Activated B cell treated with CpG ODN at 0.5 μM for 24 hours (primary cell): ENCODE measurements around the gene TEAD4. TPM values are rescaled to one million over a fixed set of nuclear protein-coding genes. Genes with fewer than 3 reads are reported as not detected.
"Not testable (repeated sequence)": the region's sequence is repeated elsewhere in the genome, so short reads cannot be mapped to it uniquely, and the experiment has no call there.

Experiments
- ATAC-seq: fragments of 200-7000 bp; cut with Tn5 transposase; one replicate; pipeline ENCODE4 v1.10.0; 2021; ENCODE audit warnings: low read depth, mild to moderate bottlenecking, moderate library complexity
- CTCF ChIA-PET: fragments of 350-600 bp; sonication (Branson Sonifier 250); formaldehyde crosslinking; loops from one replicate; lab custom pipeline; 2021; ENCODE audit warnings: antibody characterized with exemption; lab: Charles Lee
- POLR2A ChIA-PET: fragments of 350-600 bp; sonication (Branson Sonifier 250); formaldehyde crosslinking; loops from one replicate; lab custom pipeline; 2021; ENCODE audit warnings: antibody characterized with exemption; lab: Charles Lee
- DNase-seq: peaks from one replicate; pipeline ENCODE4 v3.0.0; 2022
- H3K27ac Mint-ChIP-seq: one replicate; pipeline ENCODE4 v1.8.0; 2020; ENCODE audit warnings: mixed read lengths
- H3K27me3 Mint-ChIP-seq: one replicate; pipeline ENCODE4 v1.8.0; 2021; ENCODE audit warnings: mixed read lengths
- H3K36me3 Mint-ChIP-seq: one replicate; pipeline ENCODE4 v1.8.0; 2021; ENCODE audit warnings: low read depth, mixed read lengths
- H3K4me1 Mint-ChIP-seq: one replicate; pipeline ENCODE4 v1.8.0; 2021; ENCODE audit warnings: mixed read lengths
- H3K4me3 Mint-ChIP-seq: one replicate; pipeline ENCODE4 v1.8.0; 2020; ENCODE audit warnings: mild to moderate bottlenecking, mixed read lengths
- H3K9me3 Mint-ChIP-seq: one replicate; pipeline ENCODE4 v1.8.0; 2020; ENCODE audit warnings: mixed read lengths
- intact Hi-C: fragments of 100-400 bp; cut with micrococcal nuclease; formaldehyde crosslinking; loops from one replicate; pipeline ENCODE4 v1.15.1; 2024
- total RNA-seq: library from RNA; stranded (reverse); gene quantifications from 2 replicates; pipeline ENCODE4 v1.2.3, GENCODE V29; 2022
- TF ChIP-seq, protein P1 (sequence below): fragments of 200-600 bp; IDR thresholded peaks from one replicate; pipeline ENCODE4 v1.8.0; 2022; ENCODE audit warnings: antibody characterized with exemption, mild to moderate bottlenecking

TEAD4 gene
- total RNA-seq, 1 donor from 2014 or later: not detected

GRCh38 chr12:3065300-3065699 is 106.1 kb downstream of the TEAD4 start:
- intact Hi-C loops: no loop called here
- TF ChIP-seq, protein P1, sequence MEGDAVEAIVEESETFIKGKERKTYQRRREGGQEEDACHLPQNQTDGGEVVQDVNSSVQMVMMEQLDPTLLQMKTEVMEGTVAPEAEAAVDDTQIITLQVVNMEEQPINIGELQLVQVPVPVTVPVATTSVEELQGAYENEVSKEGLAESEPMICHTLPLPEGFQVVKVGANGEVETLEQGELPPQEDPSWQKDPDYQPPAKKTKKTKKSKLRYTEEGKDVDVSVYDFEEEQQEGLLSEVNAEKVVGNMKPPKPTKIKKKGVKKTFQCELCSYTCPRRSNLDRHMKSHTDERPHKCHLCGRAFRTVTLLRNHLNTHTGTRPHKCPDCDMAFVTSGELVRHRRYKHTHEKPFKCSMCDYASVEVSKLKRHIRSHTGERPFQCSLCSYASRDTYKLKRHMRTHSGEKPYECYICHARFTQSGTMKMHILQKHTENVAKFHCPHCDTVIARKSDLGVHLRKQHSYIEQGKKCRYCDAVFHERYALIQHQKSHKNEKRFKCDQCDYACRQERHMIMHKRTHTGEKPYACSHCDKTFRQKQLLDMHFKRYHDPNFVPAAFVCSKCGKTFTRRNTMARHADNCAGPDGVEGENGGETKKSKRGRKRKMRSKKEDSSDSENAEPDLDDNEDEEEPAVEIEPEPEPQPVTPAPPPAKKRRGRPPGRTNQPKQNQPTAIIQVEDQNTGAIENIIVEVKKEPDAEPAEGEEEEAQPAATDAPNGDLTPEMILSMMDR: no peak
- POLR2A ChIA-PET: no interaction called here
- Mint-ChIP-seq H3K4me1 (no peaks in the 10 kb centered on the region), H3K27me3 (peaks cover 37% of the 10 kb centered on the region), H3K9me3 (peaks cover 8% of the 10 kb centered on the region), H3K36me3 (no peaks in the 10 kb centered on the region), H3K27ac (no peak overlapping the region), H3K4me3 (no peak overlapping the region)
- DNase-seq (no peak), ATAC-seq (no peak)
- CTCF ChIA-PET: interaction anchor here (1.3 kb wide), 1 partner anchor 8 kb away, joined by 3 read pairs; no protein-coding TSS in a partner anchor

- H3K27me3 Mint-ChIP-seq: peaks cover 35% of the 10 kb centered on the region
- H3K4me3 Mint-ChIP-seq, DNase-seq, intact Hi-C loops, CTCF ChIA-PET, H3K9me3 Mint-ChIP-seq, H3K36me3 Mint-ChIP-seq, H3K27ac Mint-ChIP-seq, H3K4me1 Mint-ChIP-seq, ATAC-seq, POLR2A ChIA-PET: not testable (repeated sequence)
These were observed 106.6 kb downstream of the TEAD4 start for GRCh38 chr12:3065846-3066245.

DNA sequence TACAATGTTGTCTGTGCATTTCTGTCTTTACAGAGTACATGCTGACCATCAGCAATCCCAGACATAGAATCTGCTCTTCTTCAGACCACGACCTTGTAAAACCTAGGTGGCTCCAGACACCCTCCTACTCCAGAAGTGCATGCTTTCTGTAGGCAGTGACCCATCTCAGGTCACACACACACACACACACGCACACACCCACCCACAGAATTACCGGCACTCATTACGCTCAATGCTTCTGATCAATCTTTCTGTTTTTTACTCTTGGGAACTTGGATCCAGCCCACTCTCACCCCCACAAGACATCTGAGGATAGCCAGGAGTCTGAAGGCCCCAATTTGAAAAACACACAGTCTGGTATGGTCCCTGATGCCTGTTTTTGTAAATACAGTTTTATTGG is 110.5 kb downstream of the TEAD4 start:
- no peaks in the 10 kb centered on the region for H3K9me3 Mint-ChIP-seq
- ChIA-PET CTCF (no interaction called here), POLR2A (no interaction called here)
- peaks cover 5% of the 10 kb centered on the region for H3K4me1 Mint-ChIP-seq
- no peak overlapping the region for H3K4me3 Mint-ChIP-seq
- H3K36me3 Mint-ChIP-seq: no peaks in the 10 kb centered on the region
- peaks cover 23% of the 10 kb centered on the region for H3K27me3 Mint-ChIP-seq
- ATAC-seq (no peak), DNase-seq (no peak)
- TF ChIP-seq, protein P1: no peak
- intact Hi-C loops: loop anchor here (5.0 to 10.0 kb wide), 2 partner anchors 68 to 685 kb away; partner anchors contain the start of gene CRACR2A
- no peak overlapping the region for H3K27ac Mint-ChIP-seq

DNA sequence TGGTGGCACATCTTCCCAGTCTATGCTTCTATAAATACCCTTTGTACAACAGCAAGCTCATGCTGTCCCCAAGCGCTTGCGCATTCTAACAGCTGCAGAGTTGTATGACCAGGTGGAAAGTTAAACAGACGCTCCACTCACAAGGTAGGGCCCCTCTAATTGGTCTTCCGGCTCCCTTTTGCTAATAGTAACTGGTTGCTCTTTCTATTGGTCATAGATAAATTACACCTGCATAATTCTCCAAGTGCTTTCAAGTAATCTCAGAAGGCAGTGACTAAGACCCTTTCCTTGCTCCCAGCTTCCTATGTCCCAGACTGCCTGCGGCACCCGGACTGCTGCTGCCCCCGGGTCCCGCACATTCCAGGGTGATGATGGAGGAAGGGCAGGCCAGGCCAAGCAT is 111.9 kb downstream of the TEAD4 start:
- no peak for DNase-seq
- CTCF ChIA-PET: interaction anchor here (1.0 kb wide), 1 partner anchor 205 kb away, joined by 5 read pairs; no protein-coding TSS in a partner anchor
- POLR2A ChIA-PET: no interaction called here
- Mint-ChIP-seq H3K27ac (no peak overlapping the region), H3K4me1 (peaks cover 6% of the 10 kb centered on the region), H3K9me3 (no peaks in the 10 kb centered on the region), H3K4me3 (no peak overlapping the region), H3K36me3 (no peaks in the 10 kb centered on the region), H3K27me3 (peaks cover 25% of the 10 kb centered on the region)
- TF ChIP-seq, protein P1: no peak
- intact Hi-C loops: loop anchor here (5.0 to 10.0 kb wide), 2 partner anchors 66 to 684 kb away; partner anchors contain the start of gene CRACR2A
- ATAC-seq: no peak

GRCh38 chr12:3071710-3072109 is 112.5 kb downstream of the TEAD4 start:
- ATAC-seq (no peak), DNase-seq (no peak)
- Mint-ChIP-seq H3K4me1 (peaks cover 7% of the 10 kb centered on the region), H3K36me3 (no peaks in the 10 kb centered on the region), H3K9me3 (no peaks in the 10 kb centered on the region), H3K27me3 (peaks cover 22% of the 10 kb centered on the region), H3K27ac (no peak overlapping the region), H3K4me3 (no peak overlapping the region)
- POLR2A ChIA-PET: no interaction called here
- TF ChIP-seq, protein P1: no peak
- CTCF ChIA-PET: no interaction called here
- intact Hi-C loops: loop anchor here (5.0 to 10.0 kb wide), 2 partner anchors 66 to 683 kb away; partner anchors contain the start of gene CRACR2A
